COLO829 (cell line): ENCODE results near the gene UBXN7.
"Not testable (repeated sequence)": the region's sequence is repeated elsewhere in the genome, so short reads cannot be mapped to it uniquely, and the experiment has no call there.

ENCODE experiments used
- DNase-seq: peaks from one replicate; pipeline ENCODE4 v3.0.0; 2012; ENCODE audit warnings: low spot score

The UBXN7 gene

GRCh38 chr3:196316799-196317686 lies 115.2 kb downstream of the UBXN7 start:
- not testable (repeated sequence) for DNase-seq

DNA sequence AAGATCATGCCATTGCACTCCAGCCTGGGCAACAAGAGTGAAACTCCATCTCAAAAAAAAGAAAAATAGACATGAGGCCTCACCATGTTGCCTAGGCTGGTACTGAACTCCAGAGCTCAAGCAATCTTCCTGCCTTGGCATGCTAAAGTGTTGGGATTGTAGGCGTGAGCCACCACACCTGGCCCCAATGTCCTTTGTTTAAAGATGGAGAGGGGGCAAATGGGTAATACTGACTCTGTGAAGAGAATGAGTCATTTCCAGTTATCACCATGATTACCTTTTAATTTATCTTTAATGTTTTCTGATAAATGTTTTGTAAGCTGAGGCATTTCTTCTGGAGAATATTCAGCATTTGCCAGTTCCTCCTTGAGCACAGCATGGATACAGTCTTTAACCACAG lies 116.4 kb downstream of the UBXN7 start:
- no peak for DNase-seq

DNA sequence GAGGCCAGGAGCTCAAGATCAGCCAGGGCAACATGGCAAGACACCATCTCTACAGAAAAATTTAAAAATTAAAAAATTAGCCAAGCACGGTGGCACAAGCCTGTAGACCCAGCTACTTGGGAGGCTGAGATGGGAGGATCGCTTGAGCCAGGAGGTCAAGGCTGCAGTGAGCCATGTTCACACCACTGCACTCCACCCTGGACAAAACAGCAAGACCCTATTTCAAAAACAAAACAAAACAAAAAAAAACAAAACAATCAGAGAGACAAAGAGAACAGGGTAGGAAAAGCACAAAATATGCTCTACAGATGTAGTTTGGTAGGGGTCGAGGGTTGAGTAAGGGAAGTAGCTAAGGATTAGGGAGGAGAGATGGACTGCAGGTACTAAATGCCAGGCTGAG lies 117.6 kb downstream of the UBXN7 start:
- no peak for DNase-seq

- DNase-seq = not testable (repeated sequence)
Measured at GRCh38 chr3:196314086-196314485, 118.1 kb downstream of the UBXN7 start.

DNA sequence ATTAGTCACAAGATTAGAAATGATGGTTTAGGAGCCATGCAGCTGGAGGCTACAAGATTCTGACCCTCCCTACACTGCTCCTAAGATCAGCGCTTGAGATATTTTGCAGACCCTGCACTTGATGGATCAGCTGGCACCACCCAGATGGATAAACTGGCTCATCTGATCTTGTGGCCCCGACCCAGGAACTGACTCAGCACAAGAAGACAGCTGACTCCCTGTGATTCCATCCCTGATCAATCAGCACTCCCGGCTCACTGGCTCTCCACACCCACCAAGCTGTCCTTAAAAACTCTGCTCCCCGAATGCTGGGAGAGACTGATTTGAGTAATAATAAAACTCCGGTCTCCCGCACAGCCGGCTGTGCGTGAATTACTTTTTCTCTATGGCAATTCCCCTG lies 129.3 kb downstream of the UBXN7 start:
- DNase-seq = not testable (repeated sequence)

DNA sequence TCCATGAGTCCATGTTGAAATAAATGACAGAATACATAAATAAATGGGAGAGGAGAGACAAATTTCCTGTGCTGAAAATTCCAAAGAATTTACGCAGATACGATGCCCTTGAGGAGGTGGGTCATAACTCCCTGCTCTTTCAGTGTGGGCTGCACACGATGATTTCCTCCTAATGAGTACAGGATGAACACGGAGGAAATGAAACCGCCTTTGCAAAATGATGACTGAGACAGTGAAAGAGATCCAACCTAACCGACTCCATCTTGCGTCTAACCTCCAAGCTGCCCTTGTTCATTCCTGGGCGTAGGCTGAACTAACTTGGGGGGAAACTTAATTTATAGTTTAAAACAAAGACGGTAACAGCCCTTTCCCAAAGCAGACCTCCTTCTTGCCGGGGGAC lies 129.7 kb downstream of the UBXN7 start:
- DNase-seq = not testable (repeated sequence)

GRCh38 chr3:196298521-196298920 lies 133.7 kb downstream of the UBXN7 start:
- DNase-seq = no peak
